HG03575 (cell line): Measurements from ENCODE around the gene PRR9.

Source experiments
- ATAC-seq: cut with Tn5 transposase; IDR thresholded peaks from one replicate; pipeline ENCODE4 v1.9.1; 2021; ENCODE audit not compliant: unreplicated experiment, insufficient number of reproducible peaks, low FRiP score; ENCODE audit errors: extremely low read depth

PRR9 gene

DNA sequence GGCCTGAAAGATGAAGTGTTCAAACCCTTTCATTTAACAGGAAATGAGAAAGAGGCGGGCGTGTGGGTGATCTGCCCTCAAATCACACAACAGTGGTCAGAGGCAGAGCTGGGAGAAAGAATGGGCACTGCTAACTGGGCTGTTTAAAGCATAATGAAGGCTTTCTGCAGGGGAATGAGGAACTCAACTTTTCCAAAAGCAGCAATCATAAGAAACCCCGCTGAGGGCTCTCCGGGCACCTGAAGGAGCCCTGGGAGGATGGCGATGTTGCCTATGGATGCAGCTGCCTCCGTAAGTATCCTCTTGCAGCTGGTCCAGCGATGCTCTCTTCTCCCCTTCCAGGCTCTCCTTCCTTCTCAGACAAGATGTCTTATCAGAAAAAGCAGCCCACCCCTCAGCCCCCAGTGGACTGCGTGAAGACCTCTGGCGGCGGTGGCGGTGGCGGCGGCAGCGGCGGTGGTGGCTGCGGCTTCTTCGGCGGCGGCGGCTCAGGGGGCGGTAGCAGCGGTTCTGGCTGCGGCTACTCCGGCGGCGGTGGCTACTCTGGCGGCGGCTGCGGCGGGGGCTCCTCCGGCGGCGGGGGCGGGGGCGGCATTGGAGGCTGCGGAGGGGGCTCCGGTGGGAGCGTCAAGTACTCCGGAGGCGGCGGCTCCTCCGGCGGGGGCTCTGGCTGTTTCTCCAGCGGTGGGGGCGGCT is 43.3 kb downstream of the PRR9 start:
- no peak for ATAC-seq

GRCh38 chr1:153261281-153262069 is 44.1 kb downstream of the PRR9 start:
- no peak for ATAC-seq

- no peak for ATAC-seq
Observed at GRCh38 chr1:153262070-153262366, 44.6 kb downstream of the PRR9 start.

- no peak for ATAC-seq
Observed at GRCh38 chr1:153262462-153263157, 45.2 kb downstream of the PRR9 start.

GRCh38 chr1:153265457-153265856 is 48.1 kb downstream of the PRR9 start:
- ATAC-seq: no peak
